ENCODE measurements around the gene FUS. TPM values are rescaled to one million over a fixed set of nuclear protein-coding genes. Genes with fewer than 3 reads are reported as not detected.

The FUS gene
- total RNA-seq, 1 donor from 2014 or later, result 346 TPM

DNA sequence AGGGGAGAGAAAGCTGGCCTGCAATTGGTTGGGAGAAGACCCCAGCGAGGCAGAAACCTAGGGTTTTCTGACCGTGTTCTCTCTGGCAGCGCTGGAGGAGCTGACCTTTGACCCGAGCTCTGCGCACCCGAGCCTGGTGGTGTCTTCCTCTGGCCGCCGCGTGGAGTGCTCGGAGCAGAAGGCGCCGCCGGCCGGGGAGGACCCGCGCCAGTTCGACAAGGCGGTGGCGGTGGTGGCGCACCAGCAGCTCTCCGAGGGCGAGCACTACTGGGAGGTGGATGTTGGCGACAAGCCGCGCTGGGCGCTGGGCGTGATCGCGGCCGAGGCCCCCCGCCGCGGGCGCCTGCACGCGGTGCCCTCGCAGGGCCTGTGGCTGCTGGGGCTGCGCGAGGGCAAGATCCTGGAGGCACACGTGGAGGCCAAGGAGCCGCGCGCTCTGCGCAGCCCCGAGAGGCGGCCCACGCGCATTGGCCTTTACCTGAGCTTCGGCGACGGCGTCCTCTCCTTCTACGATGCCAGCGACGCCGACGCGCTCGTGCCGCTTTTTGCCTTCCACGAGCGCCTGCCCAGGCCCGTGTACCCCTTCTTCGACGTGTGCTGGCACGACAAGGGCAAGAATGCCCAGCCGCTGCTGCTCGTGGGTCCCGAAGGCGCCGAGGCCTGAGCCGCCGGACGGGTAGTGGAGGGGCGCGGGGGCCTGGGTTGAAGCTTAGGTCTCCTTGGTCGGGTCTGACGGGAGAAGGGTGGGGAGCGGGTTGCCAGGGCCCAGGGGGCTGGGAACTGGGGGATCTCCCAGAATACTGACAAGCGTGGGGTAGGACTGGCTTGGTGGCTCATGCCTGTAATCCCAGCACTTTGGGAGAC is 44.4 kb downstream of the FUS start:
- TF ChIP-seq, protein P1, sequence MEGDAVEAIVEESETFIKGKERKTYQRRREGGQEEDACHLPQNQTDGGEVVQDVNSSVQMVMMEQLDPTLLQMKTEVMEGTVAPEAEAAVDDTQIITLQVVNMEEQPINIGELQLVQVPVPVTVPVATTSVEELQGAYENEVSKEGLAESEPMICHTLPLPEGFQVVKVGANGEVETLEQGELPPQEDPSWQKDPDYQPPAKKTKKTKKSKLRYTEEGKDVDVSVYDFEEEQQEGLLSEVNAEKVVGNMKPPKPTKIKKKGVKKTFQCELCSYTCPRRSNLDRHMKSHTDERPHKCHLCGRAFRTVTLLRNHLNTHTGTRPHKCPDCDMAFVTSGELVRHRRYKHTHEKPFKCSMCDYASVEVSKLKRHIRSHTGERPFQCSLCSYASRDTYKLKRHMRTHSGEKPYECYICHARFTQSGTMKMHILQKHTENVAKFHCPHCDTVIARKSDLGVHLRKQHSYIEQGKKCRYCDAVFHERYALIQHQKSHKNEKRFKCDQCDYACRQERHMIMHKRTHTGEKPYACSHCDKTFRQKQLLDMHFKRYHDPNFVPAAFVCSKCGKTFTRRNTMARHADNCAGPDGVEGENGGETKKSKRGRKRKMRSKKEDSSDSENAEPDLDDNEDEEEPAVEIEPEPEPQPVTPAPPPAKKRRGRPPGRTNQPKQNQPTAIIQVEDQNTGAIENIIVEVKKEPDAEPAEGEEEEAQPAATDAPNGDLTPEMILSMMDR (IDR thresholded peaks at IDR 0.05), result no peak
- DNase-seq (ENCODE audit: extremely low spot score, unreplicated experiment), result no peak
- Mint-ChIP-seq H3K27ac (ENCODE audit: unreplicated experiment) (no peak overlapping the region), H3K4me1 (ENCODE audit: unreplicated experiment) (no peaks in the 10 kb centered on the region), H3K4me3 (ENCODE audit: unreplicated experiment) (no peak overlapping the region), H3K27me3 (ENCODE audit: unreplicated experiment) (peaks cover 13% of the 10 kb centered on the region), H3K36me3 (ENCODE audit: unreplicated experiment) (no peaks in the 10 kb centered on the region), H3K9me3 (ENCODE audit: unreplicated experiment) (no peaks in the 10 kb centered on the region)

DNA sequence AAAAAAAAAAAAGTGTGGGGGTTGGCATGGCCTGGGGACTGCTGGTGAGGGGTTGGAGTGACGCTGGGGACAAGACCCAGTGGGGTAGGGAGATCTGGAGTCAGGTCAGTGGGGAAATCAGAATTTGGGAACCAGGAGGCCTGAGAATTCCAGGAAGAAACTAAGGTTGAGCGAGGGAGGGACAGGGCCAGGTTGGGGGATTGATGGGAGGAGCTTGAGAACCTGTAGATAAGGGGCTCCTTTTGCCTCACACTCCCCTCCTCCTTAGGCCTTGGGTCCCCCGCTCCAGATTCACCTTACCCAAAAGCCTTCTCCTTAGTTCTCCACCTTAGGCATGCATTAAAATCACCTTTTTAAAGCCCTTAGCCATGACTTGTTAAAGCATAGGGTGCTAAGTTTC is 45.3 kb downstream of the FUS start:
- no peaks in the 10 kb centered on the region for H3K36me3 Mint-ChIP-seq (ENCODE audit: unreplicated experiment)
- TF ChIP-seq, protein P1 (IDR thresholded peaks at IDR 0.05), result no peak
- no peak for DNase-seq (ENCODE audit: extremely low spot score, unreplicated experiment)
- no peak overlapping the region for H3K4me3 Mint-ChIP-seq (ENCODE audit: unreplicated experiment)
- H3K4me1 Mint-ChIP-seq (ENCODE audit: unreplicated experiment), result no peaks in the 10 kb centered on the region
- H3K27me3 Mint-ChIP-seq (ENCODE audit: unreplicated experiment), result peaks cover 13% of the 10 kb centered on the region
- no peaks in the 10 kb centered on the region for H3K9me3 Mint-ChIP-seq (ENCODE audit: unreplicated experiment)
- H3K27ac Mint-ChIP-seq (ENCODE audit: unreplicated experiment), result no peak overlapping the region

DNA sequence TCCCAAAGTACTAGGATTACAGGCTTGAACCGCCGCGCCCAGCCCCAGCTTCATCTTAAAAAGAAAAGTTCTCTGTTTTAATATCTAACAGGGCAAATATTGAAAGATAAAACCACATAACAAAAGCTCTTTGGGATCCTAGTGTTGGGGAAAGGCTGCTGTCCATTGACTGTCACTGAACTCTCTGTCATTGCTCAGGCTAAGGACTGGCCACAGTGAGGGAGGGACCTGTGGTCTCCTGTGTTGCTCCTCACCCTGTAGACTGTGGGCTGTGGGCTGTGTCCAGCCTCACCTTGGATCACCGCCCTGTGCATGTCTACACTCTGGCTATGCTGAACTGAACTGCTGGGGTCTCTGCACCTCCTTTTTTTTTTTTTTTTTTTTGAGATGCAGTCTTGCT is 48.3 kb downstream of the FUS start:
- Mint-ChIP-seq H3K36me3 (ENCODE audit: unreplicated experiment) (no peaks in the 10 kb centered on the region), H3K27me3 (ENCODE audit: unreplicated experiment) (peaks cover 3% of the 10 kb centered on the region), H3K27ac (ENCODE audit: unreplicated experiment) (no peak overlapping the region), H3K4me3 (ENCODE audit: unreplicated experiment) (no peak overlapping the region), H3K9me3 (ENCODE audit: unreplicated experiment) (no peaks in the 10 kb centered on the region), H3K4me1 (ENCODE audit: unreplicated experiment) (no peaks in the 10 kb centered on the region)
- DNase-seq (ENCODE audit: extremely low spot score, unreplicated experiment), result no peak
- TF ChIP-seq, protein P1 (IDR thresholded peaks at IDR 0.05), result no peak

DNA sequence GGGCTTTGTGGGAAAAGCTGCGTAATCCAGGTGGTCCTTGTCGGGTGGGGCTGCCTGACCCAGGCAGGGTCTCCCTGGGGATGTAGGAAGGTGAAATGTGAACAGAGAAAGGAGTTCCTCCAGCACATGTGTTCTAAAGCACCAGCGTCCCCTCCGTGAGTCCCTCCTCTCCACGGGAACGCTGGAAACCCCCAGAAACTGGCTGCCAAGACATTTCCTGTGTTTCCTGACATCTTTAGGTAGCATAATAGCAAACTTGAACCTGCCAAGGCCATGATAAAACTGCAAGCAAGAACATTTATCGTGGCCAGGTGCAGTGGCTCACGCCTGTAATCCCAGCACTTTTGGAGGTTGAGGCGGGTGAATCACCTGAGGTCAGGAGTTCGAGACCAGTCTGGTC is 49.6 kb downstream of the FUS start:
- DNase-seq (ENCODE audit: extremely low spot score, unreplicated experiment), result no peak
- Mint-ChIP-seq H3K36me3 (ENCODE audit: unreplicated experiment) (no peaks in the 10 kb centered on the region), H3K27ac (ENCODE audit: unreplicated experiment) (no peak overlapping the region), H3K27me3 (ENCODE audit: unreplicated experiment) (peaks cover 3% of the 10 kb centered on the region), H3K9me3 (ENCODE audit: unreplicated experiment) (no peaks in the 10 kb centered on the region), H3K4me3 (ENCODE audit: unreplicated experiment) (no peak overlapping the region), H3K4me1 (ENCODE audit: unreplicated experiment) (no peaks in the 10 kb centered on the region)
- TF ChIP-seq, protein P1 (IDR thresholded peaks at IDR 0.05), result no peak

DNA sequence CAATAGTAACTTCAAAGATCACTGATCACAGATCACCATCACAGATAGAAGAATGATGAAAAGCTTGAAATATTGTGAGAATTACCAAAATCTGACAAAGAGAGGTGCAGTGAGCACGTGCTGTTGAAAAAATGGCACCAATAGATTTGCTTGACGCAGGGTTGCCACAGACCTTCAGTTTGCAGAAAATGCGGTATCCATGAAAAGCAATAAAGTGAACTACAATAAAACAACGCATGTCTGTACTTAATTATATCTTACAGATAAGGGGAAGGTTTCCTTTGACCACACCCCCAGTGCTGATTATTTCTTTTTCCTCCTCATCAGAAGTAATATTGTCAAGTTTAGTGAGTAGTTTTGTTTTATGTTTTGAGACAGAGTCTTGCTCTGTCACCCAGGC is 58.1 kb downstream of the FUS start:
- Mint-ChIP-seq H3K9me3 (ENCODE audit: unreplicated experiment) (no peaks in the 10 kb centered on the region), H3K27ac (ENCODE audit: unreplicated experiment) (no peak overlapping the region), H3K4me3 (ENCODE audit: unreplicated experiment) (no peak overlapping the region), H3K36me3 (ENCODE audit: unreplicated experiment) (no peaks in the 10 kb centered on the region), H3K4me1 (ENCODE audit: unreplicated experiment) (no peaks in the 10 kb centered on the region), H3K27me3 (ENCODE audit: unreplicated experiment) (peaks cover 3% of the 10 kb centered on the region)
- TF ChIP-seq, protein P1 (IDR thresholded peaks at IDR 0.05), result no peak
- no peak for DNase-seq (ENCODE audit: extremely low spot score, unreplicated experiment)

Other genes with a start within 250 kb of the FUS start
- gene ORAI3, start 231.1 kb upstream of the FUS start, total RNA-seq, result 25.2 and 30.0 TPM in 2 replicates
- gene SETD1A, start 222.4 kb upstream of the FUS start, total RNA-seq, result 20.1 and 22.6 TPM in 2 replicates
- 7.5 and 7.6 TPM in 2 replicates for gene HSD3B7, start 194.9 kb upstream of the FUS start, total RNA-seq
- 1.8 and 4.5 TPM in 2 replicates for gene STX1B, start 169.5 kb upstream of the FUS start, total RNA-seq
- 51.8 and 53.4 TPM in 2 replicates for gene STX4, start 146.6 kb upstream of the FUS start, total RNA-seq
- gene ZNF668, start 105.9 kb upstream of the FUS start, total RNA-seq, result 13.2 and 13.5 TPM in 2 replicates
- 18.4 and 22.5 TPM in 2 replicates for gene ZNF646, start 105.7 kb upstream of the FUS start, total RNA-seq
- 2.8 and 3.2 TPM in 2 replicates for gene PRSS53, start 91.2 kb upstream of the FUS start, total RNA-seq
- gene VKORC1, start 85.3 kb upstream of the FUS start, total RNA-seq, result 141 and 148 TPM in 2 replicates
- 38.8 and 39.3 TPM in 2 replicates for gene BCKDK, start 71.8 kb upstream of the FUS start, total RNA-seq
- gene KAT8, start 62.5 kb upstream of the FUS start, total RNA-seq, result 56.0 and 56.5 TPM in 2 replicates
- gene PRSS8, start 44.4 kb upstream of the FUS start, total RNA-seq, result not detected in 2 replicates
- gene PRSS36, start 30.1 kb upstream of the FUS start, total RNA-seq, result 0.67 and 0.76 TPM in 2 replicates
- 5.5 and 6.1 TPM in 2 replicates for gene PYCARD, start 22.6 kb downstream of the FUS start, total RNA-seq
- not detected in 2 replicates for gene TRIM72, start 34.0 kb downstream of the FUS start, total RNA-seq
- not detected in 2 replicates for gene PYDC1, start 37.0 kb downstream of the FUS start, total RNA-seq
- not detected in 2 replicates for gene ITGAM, start 79.8 kb downstream of the FUS start, total RNA-seq
- gene ITGAX, start 175.0 kb downstream of the FUS start, total RNA-seq, result not detected in 2 replicates
- not detected in 2 replicates for gene ITGAD, start 213.2 kb downstream of the FUS start, total RNA-seq
- gene COX6A2, start 248.2 kb downstream of the FUS start, total RNA-seq, result not detected in 2 replicates

All from osteocyte (in vitro differentiated cells).